Skeletal muscle satellite cell (primary cell): ENCODE data around the gene GLG1.
"Not testable (repeated sequence)": the region's sequence is repeated elsewhere in the genome, so short reads cannot be mapped to it uniquely, and the experiment has no call there.

Experiments
- H3K27me3 ChIP-seq: 2 replicates; pipeline ENCODE4 v1.7.0; 2013; ENCODE audit warnings: low read length; ENCODE audit not compliant: control insufficient read depth, insufficient read depth
- H3K36me3 ChIP-seq: 2 replicates; pipeline ENCODE4 v1.7.0; 2013; ENCODE audit warnings: mild to moderate bottlenecking, control low read depth, low read length; ENCODE audit not compliant: insufficient read depth
- H3K4me1 ChIP-seq: 2 replicates; pipeline ENCODE4 v1.7.0; 2013; ENCODE audit warnings: low read length; ENCODE audit not compliant: control insufficient read depth, insufficient read depth
- H3K4me2 ChIP-seq: 2 replicates; pipeline ENCODE4 v1.7.0; 2013; ENCODE audit warnings: mild to moderate bottlenecking, low read length
- H3K4me3 ChIP-seq: 2 replicates; pipeline ENCODE4 v1.7.0; 2013; ENCODE audit warnings: low read length
- H3K9ac ChIP-seq: 2 replicates; pipeline ENCODE4 v1.7.0; 2013; ENCODE audit warnings: mild to moderate bottlenecking, low read depth, low read length, moderate library complexity
- H3K9me3 ChIP-seq: replicated peaks from 2 replicates; pipeline ENCODE4 v1.7.0; 2013; ENCODE audit warnings: mild to moderate bottlenecking, control low read depth, low read length

GLG1 gene

GRCh38 chr16:74556375-74556922 is 50.5 kb downstream of the GLG1 start:
- Histone ChIP-seq H3K9me3 (no peaks in the 10 kb centered on the region), H3K36me3 (no peaks in the 10 kb centered on the region), H3K4me3 (no peak overlapping the region), H3K4me2 (no peak overlapping the region), H3K4me1 (no peaks in the 10 kb centered on the region), H3K9ac (no peak overlapping the region), H3K27me3 (no peaks in the 10 kb centered on the region)

GRCh38 chr16:74552357-74552756 is 54.6 kb downstream of the GLG1 start:
- not testable (repeated sequence) for H3K9me3 ChIP-seq

GRCh38 chr16:74550227-74551019 is 56.5 kb downstream of the GLG1 start:
- H3K36me3 ChIP-seq, H3K27me3 ChIP-seq, H3K4me1 ChIP-seq, H3K9ac ChIP-seq, H3K4me3 ChIP-seq, H3K4me2 ChIP-seq, H3K9me3 ChIP-seq: not testable (repeated sequence)

More at GRCh38 chr16:74552357-74552756, 54.6 kb downstream of the GLG1 start:
- not testable (repeated sequence) for H3K4me2 ChIP-seq, H3K4me3 ChIP-seq, H3K4me1 ChIP-seq, H3K27me3 ChIP-seq, H3K36me3 ChIP-seq, H3K9ac ChIP-seq

GRCh38 chr16:74546112-74546511 is 60.8 kb downstream of the GLG1 start:
- H3K9ac ChIP-seq, H3K4me3 ChIP-seq, H3K9me3 ChIP-seq, H3K27me3 ChIP-seq, H3K4me1 ChIP-seq, H3K4me2 ChIP-seq, H3K36me3 ChIP-seq: not testable (repeated sequence)

- not testable (repeated sequence) for H3K4me2 ChIP-seq, H3K9ac ChIP-seq, H3K9me3 ChIP-seq, H3K36me3 ChIP-seq, H3K4me1 ChIP-seq, H3K27me3 ChIP-seq, H3K4me3 ChIP-seq
These were observed 63.9 kb downstream of the GLG1 start for GRCh38 chr16:74542911-74543578.

- H3K4me3 ChIP-seq, H3K36me3 ChIP-seq, H3K4me1 ChIP-seq: not testable (repeated sequence)
These were observed 66.3 kb downstream of the GLG1 start for GRCh38 chr16:74540663-74541062.

GRCh38 chr16:74538801-74539200 is 68.1 kb downstream of the GLG1 start:
- not testable (repeated sequence) for H3K4me3 ChIP-seq, H3K9ac ChIP-seq, H3K4me2 ChIP-seq, H3K9me3 ChIP-seq, H3K4me1 ChIP-seq, H3K36me3 ChIP-seq, H3K27me3 ChIP-seq

More at GRCh38 chr16:74540663-74541062, 66.3 kb downstream of the GLG1 start:
- not testable (repeated sequence) for H3K4me2 ChIP-seq, H3K9me3 ChIP-seq, H3K27me3 ChIP-seq, H3K9ac ChIP-seq

GRCh38 chr16:74537746-74538145 is 69.2 kb downstream of the GLG1 start:
- H3K4me2 ChIP-seq, H3K27me3 ChIP-seq, H3K4me1 ChIP-seq, H3K4me3 ChIP-seq, H3K9ac ChIP-seq, H3K36me3 ChIP-seq, H3K9me3 ChIP-seq: not testable (repeated sequence)

GRCh38 chr16:74534650-74535049 is 72.3 kb downstream of the GLG1 start:
- H3K4me1 ChIP-seq, H3K9me3 ChIP-seq, H3K4me3 ChIP-seq, H3K4me2 ChIP-seq, H3K27me3 ChIP-seq, H3K36me3 ChIP-seq, H3K9ac ChIP-seq: not testable (repeated sequence)

GRCh38 chr16:74524926-74525325 is 82.0 kb downstream of the GLG1 start:
- H3K9me3 ChIP-seq, result no peaks in the 10 kb centered on the region
- peaks cover 5% of the 10 kb centered on the region for H3K36me3 ChIP-seq
- no peaks in the 10 kb centered on the region for H3K27me3 ChIP-seq
- H3K4me2 ChIP-seq, result no peak overlapping the region
- no peak overlapping the region for H3K4me3 ChIP-seq
- H3K9ac ChIP-seq, result no peak overlapping the region
- peaks cover 12% of the 10 kb centered on the region for H3K4me1 ChIP-seq

GRCh38 chr16:74524117-74524516 is 82.8 kb downstream of the GLG1 start:
- H3K9me3 ChIP-seq, result no peaks in the 10 kb centered on the region
- H3K9ac ChIP-seq, result no peak overlapping the region
- H3K36me3 ChIP-seq, result peaks cover 5% of the 10 kb centered on the region
- peaks cover 12% of the 10 kb centered on the region for H3K4me1 ChIP-seq
- no peak overlapping the region for H3K4me2 ChIP-seq
- H3K27me3 ChIP-seq, result no peaks in the 10 kb centered on the region
- no peak overlapping the region for H3K4me3 ChIP-seq

- H3K4me3 ChIP-seq, H3K27me3 ChIP-seq, H3K36me3 ChIP-seq, H3K4me2 ChIP-seq, H3K9ac ChIP-seq, H3K9me3 ChIP-seq: not testable (repeated sequence)
- peaks cover 12% of the 10 kb centered on the region for H3K4me1 ChIP-seq
These were observed 83.2 kb downstream of the GLG1 start for GRCh38 chr16:74523706-74524105.
